Breast epithelium (tissue), 3 donors: Measurements from ENCODE around the gene IL25.

Experiments used
- POLR2A ChIP-seq: fragments of 450-650 bp; IDR thresholded peaks from one replicate; pipeline ENCODE4 v1.6.1; 2016; ENCODE audit warnings: antibody characterized with exemption, mild to moderate bottlenecking, moderate library complexity
- TF ChIP-seq, protein P1 (sequence below), 3 donors: fragments of 450-650 bp; IDR thresholded peaks; one replicate each; pipeline ENCODE4 v1.5.1; 2016 to 2017; ENCODE audit warnings: antibody characterized with exemption in 3 of 3, mild to moderate bottlenecking in 3 of 3, moderate library complexity in 3 of 3

DNA sequence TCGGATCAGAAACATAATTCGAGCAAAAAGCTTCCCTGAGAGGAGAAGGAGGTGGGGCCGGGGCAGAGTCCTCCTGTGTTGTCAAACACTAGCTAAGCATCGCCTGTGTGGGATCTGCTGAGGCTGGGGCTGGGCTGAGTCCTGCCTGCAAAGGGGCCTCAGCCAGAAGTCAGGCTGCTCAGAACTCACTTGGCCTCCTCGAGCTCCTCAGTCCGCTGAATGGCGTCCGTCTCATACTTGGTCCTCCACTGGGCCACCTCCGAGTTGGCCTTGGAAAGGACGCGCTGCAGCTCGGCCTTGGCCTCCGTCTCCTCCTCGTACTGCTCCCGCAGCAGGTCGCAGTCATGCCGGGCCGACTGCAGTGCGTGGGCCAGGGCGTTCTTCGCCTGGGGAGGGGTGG lies 45.4 kb downstream of the IL25 start:
- TF ChIP-seq, protein P1, sequence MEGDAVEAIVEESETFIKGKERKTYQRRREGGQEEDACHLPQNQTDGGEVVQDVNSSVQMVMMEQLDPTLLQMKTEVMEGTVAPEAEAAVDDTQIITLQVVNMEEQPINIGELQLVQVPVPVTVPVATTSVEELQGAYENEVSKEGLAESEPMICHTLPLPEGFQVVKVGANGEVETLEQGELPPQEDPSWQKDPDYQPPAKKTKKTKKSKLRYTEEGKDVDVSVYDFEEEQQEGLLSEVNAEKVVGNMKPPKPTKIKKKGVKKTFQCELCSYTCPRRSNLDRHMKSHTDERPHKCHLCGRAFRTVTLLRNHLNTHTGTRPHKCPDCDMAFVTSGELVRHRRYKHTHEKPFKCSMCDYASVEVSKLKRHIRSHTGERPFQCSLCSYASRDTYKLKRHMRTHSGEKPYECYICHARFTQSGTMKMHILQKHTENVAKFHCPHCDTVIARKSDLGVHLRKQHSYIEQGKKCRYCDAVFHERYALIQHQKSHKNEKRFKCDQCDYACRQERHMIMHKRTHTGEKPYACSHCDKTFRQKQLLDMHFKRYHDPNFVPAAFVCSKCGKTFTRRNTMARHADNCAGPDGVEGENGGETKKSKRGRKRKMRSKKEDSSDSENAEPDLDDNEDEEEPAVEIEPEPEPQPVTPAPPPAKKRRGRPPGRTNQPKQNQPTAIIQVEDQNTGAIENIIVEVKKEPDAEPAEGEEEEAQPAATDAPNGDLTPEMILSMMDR (IDR thresholded peaks at IDR 0.05), result no peak
- TF ChIP-seq POLR2A, result no peak
